Heart left ventricle (tissue), 13 donors: ENCODE data around the gene PLCXD3.

Experiments used
- CTCF ChIP-seq, 12 donors: fragments of 200-600 bp; sonication (generic) in 4 of 12; IDR thresholded peaks; one replicate each; pipeline versions ENCODE4 v1.5.0 to v1.8.0; 2018 to 2022; ENCODE audit warnings: antibody characterized with exemption in 12 of 12, mild to moderate bottlenecking in 5 of 12
- POLR2A ChIP-seq, 2 donors: fragments of 450-650 bp; IDR thresholded peaks; one replicate each; pipeline ENCODE4 v1.6.1; 2017; ENCODE audit warnings: antibody characterized with exemption in 2 of 2, mild to moderate bottlenecking in 2 of 2, moderate library complexity in 2 of 2
- donor health status: ischemic (EF 13 %, LVEDD 7.1; RV severe dilation, severe dysfunction).
- donor health status: DM: no; HTN: yes; CAD: no.
- donor health status: DM: no; HTN: no; CAD: no.
- donor health status: ischemic (EF 25% LVEDD 6.9; RV normal size, moderate dysfunction).
- donor health status: ischemic (EF 25% LVEDD 5.7; RV mildly dilated, moderate dysfunction).
- donor health status: ischemic (EF 35%, LVEDD 5.7; RV mildly dilated, moderate dysfunction).
- donor health status: nonischemic (EF 11% LVEDD 7.7; RV severe dilation, severe dysfunction).
- donor health status: DM: yes; HTN: yes; CAD: no.
- donor health status: PGD.
- donor health status: ischemic (EF 29% LVEDD 5.4; RV normal size, mild dysfunction).
- donor health status: nonischemic (EF 23%, LVEDD 6.1; RV moderate dilation, normal function).

GRCh38 chr5:41370482-41370881, 139.9 kb downstream of the PLCXD3 start:
- no peak for TF ChIP-seq POLR2A (IDR thresholded peaks at IDR 0.05)
- TF ChIP-seq CTCF (IDR thresholded peaks at IDR 0.05) = no peak
